GM21786 (cell line): Measurements from ENCODE around the gene NUCB2.
"Not testable (repeated sequence)": the region's sequence is repeated elsewhere in the genome, so short reads cannot be mapped to it uniquely, and the experiment has no call there.

Source experiments
- ATAC-seq: cut with Tn5 transposase; IDR thresholded peaks from one replicate; pipeline ENCODE4 v1.9.1; 2021; ENCODE audit not compliant: unreplicated experiment

Gene NUCB2

GRCh38 chr11:17276236-17277023, at the start of gene NUCB2:
Gene NUCB2, plus strand, starts transcription at chr11:17276739. Its CDS starts 18,585 bp downstream, at chr11:17295324.
- peak; percentile 98 for ATAC-seq

DNA sequence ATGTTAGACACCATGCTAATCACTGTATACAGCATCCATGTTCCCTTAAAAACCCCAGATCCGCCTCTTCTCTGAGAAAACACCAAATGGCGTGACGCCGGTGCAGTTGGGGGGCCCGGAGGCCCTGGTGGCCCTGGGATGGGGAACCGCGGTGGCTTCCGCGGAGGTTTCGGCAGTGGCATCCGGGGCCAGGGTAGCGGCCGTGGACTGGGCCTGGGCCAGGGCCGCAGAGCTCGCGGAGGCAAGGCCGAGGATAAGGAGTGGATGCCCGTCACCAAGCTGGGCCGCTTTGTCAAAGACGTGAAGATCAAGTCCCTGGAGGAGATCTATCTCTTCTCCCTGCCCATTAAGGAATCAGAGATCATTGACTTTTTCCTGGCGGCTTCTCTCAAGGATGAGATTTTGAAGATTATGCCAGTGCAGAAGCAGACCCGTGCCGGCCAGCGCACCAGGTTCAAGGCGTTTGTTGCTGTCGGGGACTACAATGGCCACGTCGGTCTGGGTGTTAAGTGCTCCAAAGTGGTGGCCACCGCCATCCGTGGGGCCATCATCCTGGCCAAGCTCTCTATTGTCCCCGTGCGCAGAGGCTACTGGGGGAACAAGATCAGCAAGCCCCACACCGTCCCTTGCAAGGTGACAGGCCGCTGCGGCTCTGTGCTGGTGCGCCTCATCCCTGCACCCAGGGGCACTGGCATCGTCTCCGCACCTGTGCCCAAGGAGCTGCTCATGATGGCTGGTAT, 48.2 kb upstream of the NUCB2 start:
- not testable (repeated sequence) for ATAC-seq

GRCh38 chr11:17229481-17230152, 46.9 kb upstream of the NUCB2 start:
- ATAC-seq, result no peak

- ATAC-seq, result peak; percentile 93
Observed at GRCh38 chr11:17230867-17231851, 45.4 kb upstream of the NUCB2 start.

- no peak for ATAC-seq
Observed at GRCh38 chr11:17233101-17233500, 43.4 kb upstream of the NUCB2 start.

GRCh38 chr11:17238377-17238776, 38.2 kb upstream of the NUCB2 start:
- no peak for ATAC-seq

GRCh38 chr11:17239927-17240326, 36.6 kb upstream of the NUCB2 start:
- not testable (repeated sequence) for ATAC-seq

GRCh38 chr11:17240780-17241179, 35.8 kb upstream of the NUCB2 start:
- ATAC-seq, result no peak

- not testable (repeated sequence) for ATAC-seq
Observed at GRCh38 chr11:17242954-17243353, 33.6 kb upstream of the NUCB2 start.

- ATAC-seq, result peak; percentile 79
Observed at GRCh38 chr11:17244046-17244445, 32.5 kb upstream of the NUCB2 start.

- ATAC-seq, result no peak
Observed at GRCh38 chr11:17250561-17251350, 25.8 kb upstream of the NUCB2 start.

DNA sequence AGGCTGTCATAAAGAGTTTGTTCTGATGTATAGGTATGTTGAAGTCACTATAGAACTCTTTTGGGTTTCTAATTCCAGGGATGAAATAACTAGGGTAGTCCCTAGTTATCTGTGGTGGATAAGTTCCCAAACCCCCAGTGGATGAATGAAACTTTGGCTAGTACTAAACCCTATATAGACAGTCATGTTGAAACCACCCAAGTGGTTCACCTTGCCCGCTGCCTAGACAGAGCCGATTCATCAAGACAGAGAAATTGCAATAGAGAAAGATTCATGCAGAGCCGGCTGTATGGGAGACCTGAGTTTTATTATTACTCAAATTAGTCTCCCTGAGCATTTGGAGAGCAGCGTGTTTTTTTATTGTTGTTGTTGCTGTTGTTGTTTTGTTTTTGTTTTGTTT, 23.8 kb upstream of the NUCB2 start:
- ATAC-seq, result no peak

- no peak for ATAC-seq
Observed at GRCh38 chr11:17256512-17256911, 20.0 kb upstream of the NUCB2 start.

- no peak for ATAC-seq
Observed at GRCh38 chr11:17257196-17257595, 19.3 kb upstream of the NUCB2 start.

GRCh38 chr11:17258670-17259069, 17.9 kb upstream of the NUCB2 start:
- ATAC-seq, result no peak

- ATAC-seq, result no peak
Observed at GRCh38 chr11:17259519-17259918, 17.0 kb upstream of the NUCB2 start.

DNA sequence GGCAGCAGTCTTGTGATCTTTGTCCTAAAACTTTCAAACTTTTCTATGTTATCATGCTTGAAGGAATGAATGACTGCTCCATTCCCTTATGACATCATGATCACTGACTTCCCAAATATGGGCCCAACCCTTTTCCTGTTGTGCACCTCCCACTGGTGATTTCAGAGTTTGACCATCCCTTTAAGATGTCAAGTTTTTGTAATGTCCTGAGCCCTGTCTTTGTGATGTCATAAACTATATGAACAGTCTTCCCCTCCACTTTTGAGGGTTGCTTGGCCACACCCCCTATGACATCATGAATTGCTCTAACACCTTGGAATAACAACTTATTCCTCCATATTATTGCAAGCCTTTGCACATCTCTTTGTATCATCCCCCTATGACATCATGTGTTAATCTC, 16.5 kb upstream of the NUCB2 start:
- no peak for ATAC-seq

DNA sequence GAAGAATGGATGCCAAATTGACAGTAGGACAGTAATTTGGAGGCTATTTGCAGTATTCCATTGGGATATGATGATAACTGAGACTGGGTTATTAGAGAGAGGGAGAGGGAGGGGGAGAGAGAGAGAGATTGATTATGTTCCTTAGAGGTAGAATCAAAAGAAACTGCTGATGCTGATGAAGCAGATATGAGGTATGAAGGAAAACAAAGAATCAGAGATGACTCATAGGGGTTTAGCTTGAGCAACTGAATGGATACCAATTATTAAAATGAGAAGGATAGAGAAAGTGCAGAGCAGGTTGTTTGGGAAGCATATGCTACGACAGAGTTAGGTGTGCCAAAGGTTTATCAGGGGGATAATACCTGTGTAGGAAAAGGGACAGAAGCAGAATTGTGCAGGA, 12.8 kb upstream of the NUCB2 start:
- ATAC-seq, result no peak

DNA sequence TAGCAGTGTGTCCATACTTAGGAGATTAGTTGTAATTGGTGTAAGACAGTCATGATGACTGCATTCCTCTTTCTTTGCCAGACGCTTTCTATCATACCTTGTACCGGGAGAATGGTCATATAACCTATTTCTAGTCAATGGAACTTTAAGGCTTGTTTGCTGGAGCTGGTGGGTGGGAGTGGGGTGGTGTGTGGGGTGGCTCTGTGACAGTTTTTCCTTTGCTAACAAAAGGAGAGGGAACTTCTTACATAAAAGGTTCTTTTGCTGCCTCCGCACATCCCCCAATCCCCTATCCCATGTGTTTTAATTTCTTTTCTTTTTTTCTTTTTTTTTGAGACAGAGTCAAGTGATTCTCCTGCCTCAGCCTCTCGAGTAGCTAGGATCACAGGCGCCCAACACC, 9.8 kb upstream of the NUCB2 start:
- no peak for ATAC-seq

GRCh38 chr11:17267576-17267975, 9.0 kb upstream of the NUCB2 start:
- no peak for ATAC-seq
